Measurements from ENCODE around the gene PRH2. TPM values are rescaled to one million over a fixed set of nuclear protein-coding genes. Genes with fewer than 3 reads are reported as not detected.

Gene PRH2
- total RNA-seq, 4 donors from 2014 or later, result not detected

GRCh38 chr12:10956085-10956484, 27.0 kb downstream of the PRH2 start:
- no peak overlapping the region for H3K27ac ChIP-seq
- in situ Hi-C loops (cut with MboI; ENCODE audit: low sequenced_read_pairs in 4 of 4) (no loop called here), intact Hi-C loops (cut with DNase I; ENCODE audit: low total_unique reads) (no loop called here)
- no peaks in the 10 kb centered on the region for H3K36me3 ChIP-seq
- DNase-seq (no peak), ATAC-seq (no peak)
- no peaks in the 10 kb centered on the region for H3K27me3 ChIP-seq
- TF ChIP-seq POLR2A (IDR thresholded peaks at IDR 0.05), result no peak
- TF ChIP-seq CTCF (IDR thresholded peaks at IDR 0.05 in 4 of 5, conservative IDR thresholded peaks at IDR 0.05 in 1 of 5), result no peak
- no peak overlapping the region for H3K4me3 ChIP-seq
- H3K9me3 ChIP-seq, result no peaks in the 10 kb centered on the region
- H3K4me1 ChIP-seq, result peaks cover 7 to 15% of the 10 kb centered on the region in 2 donors

- TF ChIP-seq CTCF (IDR thresholded peaks at IDR 0.05 in 4 of 5, conservative IDR thresholded peaks at IDR 0.05 in 1 of 5), result no peak
- no peak for TF ChIP-seq POLR2A (IDR thresholded peaks at IDR 0.05)
- H3K9me3 ChIP-seq, result no peaks in the 10 kb centered on the region
- no peak for DNase-seq
- no peaks in the 10 kb centered on the region for H3K36me3 ChIP-seq
- H3K27ac ChIP-seq, result no peak overlapping the region
- no peak for ATAC-seq
- in situ Hi-C loops (cut with MboI; ENCODE audit: low sequenced_read_pairs in 4 of 4), result no loop called here
- intact Hi-C loops (cut with DNase I; ENCODE audit: low total_unique reads), result no loop called here
- no peak overlapping the region for H3K4me3 ChIP-seq
- H3K4me1 ChIP-seq, result peaks cover 4 to 5% of the 10 kb centered on the region in 2 donors
- no peaks in the 10 kb centered on the region for H3K27me3 ChIP-seq
Measured at GRCh38 chr12:10957741-10958140, 28.7 kb downstream of the PRH2 start.

- H3K27me3 ChIP-seq, result no peaks in the 10 kb centered on the region
- H3K27ac ChIP-seq, result no peak overlapping the region
- DNase-seq (no peak), ATAC-seq (no peak)
- intact Hi-C loops (cut with DNase I; ENCODE audit: low total_unique reads), result no loop called here
- H3K4me3 ChIP-seq, result no peak overlapping the region
- H3K36me3 ChIP-seq, result no peaks in the 10 kb centered on the region
- in situ Hi-C loops (cut with MboI; ENCODE audit: low sequenced_read_pairs in 4 of 4), result no loop called here
- TF ChIP-seq CTCF (IDR thresholded peaks at IDR 0.05 in 4 of 5, conservative IDR thresholded peaks at IDR 0.05 in 1 of 5), result no peak
- TF ChIP-seq POLR2A (IDR thresholded peaks at IDR 0.05), result no peak
- no peaks in the 10 kb centered on the region for H3K9me3 ChIP-seq
- H3K4me1 ChIP-seq, result no peaks in the 10 kb centered on the region
Measured at GRCh38 chr12:10959804-10960203, 30.8 kb downstream of the PRH2 start.

- TF ChIP-seq POLR2A (IDR thresholded peaks at IDR 0.05) (no peak), CTCF (IDR thresholded peaks at IDR 0.05 in 4 of 5, conservative IDR thresholded peaks at IDR 0.05 in 1 of 5) (no peak)
- Histone ChIP-seq H3K36me3 (no peaks in the 10 kb centered on the region), H3K27ac (no peak overlapping the region), H3K9me3 (no peaks in the 10 kb centered on the region), H3K27me3 (no peaks in the 10 kb centered on the region), H3K4me3 (no peak overlapping the region), H3K4me1 (no peaks in the 10 kb centered on the region)
- intact Hi-C loops (cut with DNase I; ENCODE audit: low total_unique reads), result no loop called here
- in situ Hi-C loops (cut with MboI; ENCODE audit: low sequenced_read_pairs in 4 of 4), result no loop called here
- ATAC-seq (no peak), DNase-seq (no peak)
Measured at GRCh38 chr12:10960211-10960610, 31.2 kb downstream of the PRH2 start.

GRCh38 chr12:10965476-10965875, 36.4 kb downstream of the PRH2 start:
- DNase-seq (no peak), ATAC-seq (no peak)
- Histone ChIP-seq H3K36me3 (no peaks in the 10 kb centered on the region), H3K27me3 (no peaks in the 10 kb centered on the region), H3K4me1 (peaks cover 4 to 5% of the 10 kb centered on the region in 2 donors), H3K9me3 (no peaks in the 10 kb centered on the region), H3K4me3 (no peak overlapping the region), H3K27ac (no peak overlapping the region)
- in situ Hi-C loops (cut with MboI; ENCODE audit: low sequenced_read_pairs in 4 of 4), result no loop called here
- intact Hi-C loops (cut with DNase I; ENCODE audit: low total_unique reads), result no loop called here
- no peak for TF ChIP-seq CTCF (IDR thresholded peaks at IDR 0.05 in 4 of 5, conservative IDR thresholded peaks at IDR 0.05 in 1 of 5)
- no peak for TF ChIP-seq POLR2A (IDR thresholded peaks at IDR 0.05)
